NCI-H2029 treated with DMSO at 0.1 percent for 48 hours (cell line): ENCODE data around the gene CCDC6.
"Not testable (repeated sequence)": the region's sequence is repeated elsewhere in the genome, so short reads cannot be mapped to it uniquely, and the experiment has no call there.

ENCODE experiments used
- DNase-seq: peaks from one replicate; lab custom pipeline; 2025; lab: John Stamatoyannopoulos, UW

CCDC6 gene

GRCh38 chr10:59762505-59762904, 143.9 kb downstream of the CCDC6 start:
- no peak for DNase-seq

GRCh38 chr10:59757966-59758365, 148.4 kb downstream of the CCDC6 start:
- no peak for DNase-seq

DNA sequence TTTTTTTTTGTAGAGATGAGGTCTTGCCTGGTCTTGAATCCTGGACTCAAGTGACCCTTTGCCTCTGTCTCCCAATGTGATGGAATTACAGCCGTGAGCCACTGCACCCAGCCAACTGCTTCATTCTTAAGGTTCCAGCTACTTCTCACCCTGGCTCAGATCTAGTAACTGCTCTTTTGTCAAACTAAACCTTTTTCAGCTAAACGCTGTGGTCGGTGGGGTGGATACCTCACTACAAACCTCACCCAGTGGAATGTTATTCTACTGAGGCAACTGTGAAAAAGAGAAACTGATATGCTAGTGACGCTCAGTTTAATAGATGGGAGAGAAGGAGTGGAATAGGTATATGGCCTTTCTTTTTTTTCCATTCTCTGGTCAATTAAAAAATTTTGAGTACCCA, 151.4 kb downstream of the CCDC6 start:
- DNase-seq: no peak

- no peak for DNase-seq
These were observed 153.1 kb downstream of the CCDC6 start, which contains the start of gene MRLN for GRCh38 chr10:59753267-59753666. Gene MRLN, minus strand, starts transcription at chr10:59753455.

DNA sequence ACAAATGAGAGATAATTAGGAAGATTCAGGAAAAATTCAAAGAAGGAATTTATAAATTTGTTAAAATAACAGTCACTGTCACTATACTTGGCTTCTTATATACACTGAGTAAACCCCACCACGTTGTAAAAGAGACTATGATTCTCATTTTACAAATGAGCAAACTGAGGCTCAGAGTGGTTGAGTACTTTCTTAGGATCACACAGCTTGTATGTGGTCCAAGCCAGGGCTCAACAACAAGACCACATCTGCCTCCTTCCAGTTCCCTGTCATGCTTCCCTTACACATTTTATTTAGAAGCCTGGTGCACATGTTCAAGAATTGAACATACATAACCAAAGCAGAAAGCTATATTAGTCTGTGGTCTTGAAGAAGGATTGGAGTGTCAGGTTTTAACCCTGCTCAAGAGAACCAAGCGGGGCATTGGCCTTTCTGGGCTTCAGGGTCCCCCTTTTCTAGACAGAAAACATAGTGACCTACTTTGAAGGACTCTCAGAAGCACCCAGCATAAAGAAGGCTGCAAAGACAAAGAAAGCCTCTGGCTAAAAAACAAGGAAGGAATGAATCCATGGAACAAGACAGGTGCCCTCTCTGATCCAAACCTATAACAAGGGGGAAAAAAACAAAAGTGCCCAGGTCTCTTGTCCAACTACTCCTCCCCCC, 153.9 kb downstream of the CCDC6 start:
- no peak for DNase-seq

- no peak for DNase-seq
These were observed 156.0 kb downstream of the CCDC6 start for GRCh38 chr10:59750155-59750945.

- DNase-seq: no peak
These were observed 157.5 kb downstream of the CCDC6 start for GRCh38 chr10:59748834-59749233.

DNA sequence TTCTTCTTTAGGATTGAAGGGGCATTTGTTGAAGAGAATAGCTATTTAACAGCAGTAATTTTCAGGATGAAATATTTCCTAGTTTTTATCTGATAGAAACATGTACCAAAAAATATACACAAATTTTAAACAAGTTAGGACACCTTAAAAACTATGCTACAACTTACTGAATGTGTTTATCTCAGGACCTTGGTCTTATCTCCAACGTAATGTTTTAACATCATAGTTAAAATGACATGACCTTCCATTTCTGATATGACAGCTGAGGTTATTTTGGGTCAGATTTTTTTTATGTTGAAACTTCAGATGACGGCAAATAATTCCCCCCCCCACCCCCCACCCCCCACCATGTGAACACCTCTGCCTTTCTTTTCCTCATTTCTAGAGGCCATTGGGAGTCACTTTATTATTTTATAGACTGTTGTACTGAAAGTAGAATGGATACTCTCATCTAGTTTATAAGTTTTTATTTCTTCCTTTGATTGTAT, 161.1 kb downstream of the CCDC6 start:
- DNase-seq: no peak

- not testable (repeated sequence) for DNase-seq
These were observed 161.6 kb downstream of the CCDC6 start for GRCh38 chr10:59744762-59745161.

- DNase-seq: not testable (repeated sequence)
These were observed 162.2 kb downstream of the CCDC6 start for GRCh38 chr10:59744156-59744555.

- no peak for DNase-seq
These were observed 164.8 kb downstream of the CCDC6 start for GRCh38 chr10:59741583-59741982.

DNA sequence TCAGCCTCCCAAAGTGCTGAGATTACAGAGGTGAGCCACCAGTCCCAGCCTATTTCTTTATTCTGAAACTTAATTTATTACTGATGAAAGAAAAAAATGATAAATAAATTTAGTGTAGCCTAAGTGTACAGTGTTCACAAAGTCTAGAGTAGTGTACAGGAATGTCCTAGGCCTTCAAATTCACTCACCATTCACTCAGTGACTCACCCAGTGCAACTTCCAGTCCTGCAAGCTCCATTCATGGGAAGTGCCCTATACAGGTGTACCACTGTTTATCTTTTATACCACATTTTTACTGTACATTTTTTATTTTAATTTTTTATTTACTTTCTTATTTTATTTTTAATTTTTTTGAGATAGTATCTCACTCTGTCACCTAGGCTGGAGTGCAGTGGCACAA, 165.3 kb downstream of the CCDC6 start:
- DNase-seq: no peak
